Neutrophil (primary cell): ENCODE data around the gene ATP1A1.

ENCODE experiments used
- H3K27ac ChIP-seq: fragments of 200-600 bp; sonication (generic); 2 replicates; pipeline ENCODE4 v1.5.1; 2016; ENCODE audit warnings: mild to moderate bottlenecking, moderate library complexity
- H3K27me3 ChIP-seq: fragments of 200-600 bp; sonication (generic); 2 replicates; pipeline ENCODE4 v1.6.0; 2016; ENCODE audit warnings: mild to moderate bottlenecking
- H3K36me3 ChIP-seq: fragments of 200-600 bp; sonication (generic); 2 replicates; pipeline ENCODE4 v1.5.1; 2017
- H3K4me1 ChIP-seq, 2 experiments: fragments of 200-600 bp in 1 of 2; sonication (generic) in 1 of 2; 1 replicate in 1 of 2; 2 replicates in 1 of 2; pipeline versions ENCODE4 v1.5.1 to v1.6.1; 2013 to 2016; ENCODE audit warnings: low read depth in 1 of 2, low read length in 1 of 2, mild to moderate bottlenecking in 1 of 2, moderate library complexity in 1 of 2; ENCODE audit not compliant: control insufficient read depth in 1 of 2, insufficient read depth in 1 of 2
- H3K4me3 ChIP-seq, 2 experiments: fragments of 200-600 bp in 1 of 2; sonication (generic) in 1 of 2; 1 replicate in 1 of 2; 2 replicates in 1 of 2; pipeline ENCODE4 v1.5.1; 2013 to 2016; ENCODE audit warnings: low read depth in 1 of 2, low read length in 1 of 2, mild to moderate bottlenecking in 1 of 2, moderate library complexity in 1 of 2
- H3K9me3 ChIP-seq: fragments of 200-600 bp; sonication (generic); 2 replicates; pipeline ENCODE4 v1.5.1; 2016
- CTCF ChIP-seq: fragments of 200-600 bp; sonication (generic); IDR thresholded peaks from 2 replicates; pipeline ENCODE4 v1.5.1; 2016; ENCODE audit warnings: antibody characterized with exemption

ATP1A1 gene

DNA sequence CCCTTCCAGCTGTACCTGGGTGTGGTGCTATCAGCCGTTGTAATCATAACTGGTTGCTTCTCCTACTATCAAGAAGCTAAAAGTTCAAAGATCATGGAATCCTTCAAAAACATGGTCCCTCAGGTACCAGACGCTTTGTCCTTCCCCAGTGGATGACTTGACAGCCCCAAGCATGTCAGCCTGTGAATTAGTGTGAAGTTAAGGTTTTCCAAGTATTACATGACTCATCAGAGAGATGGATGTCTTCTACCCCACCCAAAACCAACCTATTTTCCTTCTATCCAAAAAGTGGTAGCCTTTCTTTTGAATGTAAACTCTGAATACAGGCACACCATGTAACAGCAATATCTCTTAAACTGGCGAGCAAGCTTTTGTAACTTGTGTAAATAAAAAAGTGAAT lies 15.1 kb downstream of the ATP1A1 start:
- H3K4me1 ChIP-seq = no peaks in the 10 kb centered on the region
- no peak overlapping the region for H3K27ac ChIP-seq
- no peaks in the 10 kb centered on the region for H3K9me3 ChIP-seq
- no peak for TF ChIP-seq CTCF
- H3K36me3 ChIP-seq = peaks cover 68% of the 10 kb centered on the region
- H3K4me3 ChIP-seq = no peak overlapping the region
- H3K27me3 ChIP-seq = no peaks in the 10 kb centered on the region

GRCh38 chr1:116389013-116389412 lies 16.0 kb downstream of the ATP1A1 start:
- Histone ChIP-seq H3K9me3 (no peaks in the 10 kb centered on the region), H3K4me1 (no peaks in the 10 kb centered on the region), H3K27ac (no peak overlapping the region), H3K27me3 (no peaks in the 10 kb centered on the region), H3K4me3 (no peak overlapping the region), H3K36me3 (peaks cover 76% of the 10 kb centered on the region)
- TF ChIP-seq CTCF = no peak

GRCh38 chr1:116389686-116390085 lies 16.6 kb downstream of the ATP1A1 start:
- Histone ChIP-seq H3K27me3 (no peaks in the 10 kb centered on the region), H3K4me1 (no peaks in the 10 kb centered on the region), H3K36me3 (peaks cover 79% of the 10 kb centered on the region), H3K9me3 (no peaks in the 10 kb centered on the region), H3K4me3 (no peak overlapping the region), H3K27ac (no peak overlapping the region)
- TF ChIP-seq CTCF = no peak

DNA sequence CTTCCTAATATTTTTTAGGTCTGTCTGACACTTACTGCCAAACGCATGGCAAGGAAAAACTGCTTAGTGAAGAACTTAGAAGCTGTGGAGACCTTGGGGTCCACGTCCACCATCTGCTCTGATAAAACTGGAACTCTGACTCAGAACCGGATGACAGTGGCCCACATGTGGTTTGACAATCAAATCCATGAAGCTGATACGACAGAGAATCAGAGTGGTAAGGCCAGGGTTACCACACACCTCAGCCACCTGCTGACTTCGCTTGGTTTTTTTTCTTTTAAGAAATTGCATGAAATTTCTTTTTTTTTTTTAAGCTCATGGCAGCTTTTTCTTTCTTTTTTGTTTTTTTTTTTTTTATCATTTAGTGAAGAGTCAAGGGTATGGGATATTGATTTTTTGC lies 17.2 kb downstream of the ATP1A1 start:
- TF ChIP-seq CTCF = no peak
- peaks cover 79% of the 10 kb centered on the region for H3K36me3 ChIP-seq

GRCh38 chr1:116391185-116391584 lies 18.1 kb downstream of the ATP1A1 start:
- no peak overlapping the region for H3K27ac ChIP-seq

More for the DNA sequence above, 17.2 kb downstream of the ATP1A1 start:
- H3K4me3 ChIP-seq = no peak overlapping the region
- H3K27ac ChIP-seq = no peak overlapping the region
- no peaks in the 10 kb centered on the region for H3K9me3 ChIP-seq
- H3K4me1 ChIP-seq = no peaks in the 10 kb centered on the region
- no peaks in the 10 kb centered on the region for H3K27me3 ChIP-seq

More at GRCh38 chr1:116391185-116391584, 18.1 kb downstream of the ATP1A1 start:
- Histone ChIP-seq H3K9me3 (no peaks in the 10 kb centered on the region), H3K4me3 (no peak overlapping the region), H3K36me3 (peaks cover 86% of the 10 kb centered on the region), H3K27me3 (no peaks in the 10 kb centered on the region), H3K4me1 (no peaks in the 10 kb centered on the region)
- TF ChIP-seq CTCF = no peak
